Ovary (tissue), 3 donors: ENCODE measurements around the gene C1D.

ENCODE experiments used
- EP300 ChIP-seq: sonication (generic); formaldehyde crosslinking; IDR thresholded peaks from one replicate; pipeline ENCODE4 v1.6.1; 2017; ENCODE audit warnings: antibody characterized with exemption
- POLR2A ChIP-seq: fragments of 450-650 bp; IDR thresholded peaks from one replicate; pipeline ENCODE4 v1.6.1; 2017; ENCODE audit warnings: antibody characterized with exemption, mild to moderate bottlenecking, moderate library complexity
- TF ChIP-seq, protein P1 (sequence below), 3 donors: fragments of 450-650 bp in 2 of 3; fragments of 200-600 bp in 1 of 3; IDR thresholded peaks; one replicate each; pipeline versions ENCODE4 v1.5.1 to v1.8.0; 2016 to 2022; ENCODE audit warnings: antibody characterized with exemption in 3 of 3, mild to moderate bottlenecking in 1 of 3
- donor health status: DM: no; HTN: no; CAD: no.

DNA sequence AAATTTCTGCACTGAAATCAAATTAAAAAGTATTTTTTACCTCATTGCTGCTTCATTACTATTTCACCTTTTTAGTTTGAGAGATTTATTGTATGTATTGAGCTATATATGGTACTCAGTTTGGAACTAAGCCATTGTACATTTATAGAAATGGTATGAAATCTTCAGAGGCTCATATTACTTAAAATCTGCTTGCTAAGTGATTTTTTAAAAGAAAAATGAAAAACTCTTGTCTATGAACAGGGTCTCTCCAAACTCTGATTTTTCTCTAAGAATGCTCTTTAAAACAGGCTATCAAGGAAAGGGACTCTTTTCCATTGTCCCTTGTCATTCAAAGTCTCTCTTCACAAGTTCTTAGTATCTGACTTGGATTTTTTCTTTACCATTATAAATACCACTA, 31.8 kb downstream of the C1D start:
- TF ChIP-seq, protein P1, sequence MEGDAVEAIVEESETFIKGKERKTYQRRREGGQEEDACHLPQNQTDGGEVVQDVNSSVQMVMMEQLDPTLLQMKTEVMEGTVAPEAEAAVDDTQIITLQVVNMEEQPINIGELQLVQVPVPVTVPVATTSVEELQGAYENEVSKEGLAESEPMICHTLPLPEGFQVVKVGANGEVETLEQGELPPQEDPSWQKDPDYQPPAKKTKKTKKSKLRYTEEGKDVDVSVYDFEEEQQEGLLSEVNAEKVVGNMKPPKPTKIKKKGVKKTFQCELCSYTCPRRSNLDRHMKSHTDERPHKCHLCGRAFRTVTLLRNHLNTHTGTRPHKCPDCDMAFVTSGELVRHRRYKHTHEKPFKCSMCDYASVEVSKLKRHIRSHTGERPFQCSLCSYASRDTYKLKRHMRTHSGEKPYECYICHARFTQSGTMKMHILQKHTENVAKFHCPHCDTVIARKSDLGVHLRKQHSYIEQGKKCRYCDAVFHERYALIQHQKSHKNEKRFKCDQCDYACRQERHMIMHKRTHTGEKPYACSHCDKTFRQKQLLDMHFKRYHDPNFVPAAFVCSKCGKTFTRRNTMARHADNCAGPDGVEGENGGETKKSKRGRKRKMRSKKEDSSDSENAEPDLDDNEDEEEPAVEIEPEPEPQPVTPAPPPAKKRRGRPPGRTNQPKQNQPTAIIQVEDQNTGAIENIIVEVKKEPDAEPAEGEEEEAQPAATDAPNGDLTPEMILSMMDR (IDR thresholded peaks at IDR 0.05), result no peak
- TF ChIP-seq EP300 (no peak), POLR2A (no peak)
